DOHH2 (cell line): ENCODE results near the gene CFAP61.

Experiments
- H3F3A ChIP-seq: fragments of 200-600 bp; sonication (generic), shearing (Covaris generic); 2 replicates; pipeline ENCODE4 v1.6.0; 2016; ENCODE audit warnings: antibody characterized with exemption, mild to moderate bottlenecking; ENCODE audit not compliant: control insufficient read depth, insufficient read depth
- H3K27ac ChIP-seq: fragments of 200-600 bp; sonication (generic); 2 replicates; pipeline ENCODE4 v1.5.1; 2014; ENCODE audit warnings: low read depth, mild to moderate bottlenecking, low read length, moderate library complexity
- H3K27me3 ChIP-seq: fragments of 200-600 bp; sonication (generic); 2 replicates; pipeline ENCODE4 v1.6.1; 2014; ENCODE audit warnings: mild to moderate bottlenecking, low read length, mixed read lengths; ENCODE audit not compliant: control insufficient read depth
- H3K36me3 ChIP-seq: fragments of 200-600 bp; sonication (generic); 2 replicates; pipeline ENCODE4 v1.6.1; 2014; ENCODE audit warnings: mild to moderate bottlenecking, low read length, moderate library complexity, mixed read lengths; ENCODE audit not compliant: control insufficient read depth
- H3K4me1 ChIP-seq: fragments of 200-600 bp; sonication (generic); 2 replicates; pipeline ENCODE4 v1.6.1; 2014; ENCODE audit warnings: mild to moderate bottlenecking, low read length, mixed read lengths; ENCODE audit not compliant: control insufficient read depth
- H3K4me2 ChIP-seq: fragments of 200-600 bp; sonication (generic); 2 replicates; pipeline ENCODE4 v1.6.0; 2014; ENCODE audit warnings: mild to moderate bottlenecking, low read length, moderate library complexity
- H3K4me3 ChIP-seq: fragments of 200-600 bp; sonication (generic); 2 replicates; pipeline ENCODE4 v1.5.1; 2014; ENCODE audit warnings: mild to moderate bottlenecking, low read length, mixed read lengths
- H3K79me2 ChIP-seq: fragments of 200-600 bp; sonication (generic); 2 replicates; pipeline ENCODE4 v1.6.1; 2014; ENCODE audit warnings: mild to moderate bottlenecking, low read length, mixed read lengths; ENCODE audit not compliant: control insufficient read depth
- H3K9me2 ChIP-seq: fragments of 200-600 bp; sonication (generic); replicated peaks from 2 replicates; pipeline ENCODE4 v1.6.1; 2014; ENCODE audit warnings: mild to moderate bottlenecking, low read length, mixed read lengths; ENCODE audit not compliant: control insufficient read depth
- H3K9me3 ChIP-seq: fragments of 200-600 bp; sonication (generic); 2 replicates; pipeline ENCODE4 v1.6.1; 2014; ENCODE audit warnings: antibody characterized with exemption, low read length, mixed read lengths; ENCODE audit not compliant: control insufficient read depth, insufficient read depth
- H4K20me1 ChIP-seq: fragments of 200-600 bp; sonication (generic); 2 replicates; pipeline ENCODE4 v1.6.0; 2014; ENCODE audit warnings: low read depth, mild to moderate bottlenecking, antibody characterized with exemption, low read length, moderate library complexity; ENCODE audit not compliant: control insufficient read depth, insufficient read depth
- EZH2phosphoT487 ChIP-seq: fragments of 200-600 bp; sonication (generic); IDR thresholded peaks from 2 replicates; pipeline ENCODE4 v1.6.1; 2017; ENCODE audit warnings: borderline replicate concordance, mild to moderate bottlenecking, antibody characterized with exemption, low read length, moderate library complexity, mixed read lengths
- TF ChIP-seq, protein P1 (sequence below): fragments of 200-600 bp; sonication (generic); IDR thresholded peaks from one replicate; pipeline ENCODE4 v1.5.1; 2014; ENCODE audit warnings: antibody characterized with exemption, mild to moderate bottlenecking, low read depth, low read length; ENCODE audit not compliant: poor library complexity, severe bottlenecking

CFAP61 gene

DNA sequence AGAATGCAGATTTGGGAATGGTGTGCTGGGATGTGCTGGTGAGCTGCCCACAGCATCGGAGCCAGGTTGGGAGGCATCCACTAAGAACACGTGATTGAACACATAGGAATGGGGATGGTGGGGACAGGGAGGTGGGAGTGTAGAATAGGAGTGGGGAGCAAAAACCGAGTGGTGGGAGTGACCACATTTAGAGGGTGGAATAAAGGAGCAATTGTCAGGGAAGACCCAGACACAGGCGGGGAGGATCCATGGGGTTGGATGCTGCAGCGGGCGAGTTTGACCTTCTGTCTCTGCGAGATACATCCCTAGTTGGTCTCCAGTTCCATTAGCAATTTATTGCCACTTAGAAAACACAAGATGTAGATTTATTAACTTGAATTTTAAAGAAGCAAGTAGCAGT, 30.5 kb upstream of the CFAP61 start:
- Histone ChIP-seq H3K79me2 (peaks cover 98% of the 10 kb centered on the region), H3K9me2 (no peaks in the 10 kb centered on the region), H3K4me1 (peaks cover 26% of the 10 kb centered on the region), H3K36me3 (peaks cover 86% of the 10 kb centered on the region), H3K9me3 (no peaks in the 10 kb centered on the region), H3K27ac (no peak overlapping the region), H3K4me3 (no peak overlapping the region), H3K4me2 (no peak overlapping the region), H4K20me1 (peaks cover 12% of the 10 kb centered on the region; the same call in 1 of the 2 replicates), H3F3A (no peaks in the 10 kb centered on the region; the same call in 1 of the 2 replicates), H3K27me3 (no peaks in the 10 kb centered on the region)
- no peak for TF ChIP-seq EZH2phosphoT487
- TF ChIP-seq, protein P1, sequence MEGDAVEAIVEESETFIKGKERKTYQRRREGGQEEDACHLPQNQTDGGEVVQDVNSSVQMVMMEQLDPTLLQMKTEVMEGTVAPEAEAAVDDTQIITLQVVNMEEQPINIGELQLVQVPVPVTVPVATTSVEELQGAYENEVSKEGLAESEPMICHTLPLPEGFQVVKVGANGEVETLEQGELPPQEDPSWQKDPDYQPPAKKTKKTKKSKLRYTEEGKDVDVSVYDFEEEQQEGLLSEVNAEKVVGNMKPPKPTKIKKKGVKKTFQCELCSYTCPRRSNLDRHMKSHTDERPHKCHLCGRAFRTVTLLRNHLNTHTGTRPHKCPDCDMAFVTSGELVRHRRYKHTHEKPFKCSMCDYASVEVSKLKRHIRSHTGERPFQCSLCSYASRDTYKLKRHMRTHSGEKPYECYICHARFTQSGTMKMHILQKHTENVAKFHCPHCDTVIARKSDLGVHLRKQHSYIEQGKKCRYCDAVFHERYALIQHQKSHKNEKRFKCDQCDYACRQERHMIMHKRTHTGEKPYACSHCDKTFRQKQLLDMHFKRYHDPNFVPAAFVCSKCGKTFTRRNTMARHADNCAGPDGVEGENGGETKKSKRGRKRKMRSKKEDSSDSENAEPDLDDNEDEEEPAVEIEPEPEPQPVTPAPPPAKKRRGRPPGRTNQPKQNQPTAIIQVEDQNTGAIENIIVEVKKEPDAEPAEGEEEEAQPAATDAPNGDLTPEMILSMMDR = no peak

DNA sequence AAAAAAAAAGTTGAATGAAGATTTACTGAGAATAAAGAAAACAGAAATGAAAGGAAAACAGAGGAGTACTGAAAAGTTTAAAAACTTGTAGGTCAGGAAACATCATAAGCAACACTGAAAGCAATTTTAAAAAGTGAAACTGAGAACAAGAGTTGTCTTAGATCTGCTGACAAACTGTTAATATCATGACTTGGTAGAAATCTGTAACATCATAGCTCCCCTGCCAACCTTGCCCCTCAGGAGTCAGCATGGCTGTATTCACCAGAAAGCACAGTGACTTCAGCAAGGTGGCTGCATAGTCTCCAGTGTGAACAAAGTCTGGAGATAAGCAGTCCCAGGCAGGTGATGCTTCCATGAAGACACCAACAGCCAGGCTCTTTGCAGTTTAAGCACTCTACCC, 29.8 kb upstream of the CFAP61 start:
- Histone ChIP-seq H3K4me1 (peaks cover 25% of the 10 kb centered on the region), H3K27ac (no peak overlapping the region), H3K79me2 (peaks cover 99% of the 10 kb centered on the region), H3K4me2 (no peak overlapping the region), H3F3A (no peaks in the 10 kb centered on the region; the same call in 1 of the 2 replicates), H4K20me1 (peaks cover 12% of the 10 kb centered on the region; the same call in 1 of the 2 replicates), H3K36me3 (peaks cover 90% of the 10 kb centered on the region), H3K27me3 (no peaks in the 10 kb centered on the region), H3K9me2 (no peaks in the 10 kb centered on the region), H3K9me3 (no peaks in the 10 kb centered on the region), H3K4me3 (no peak overlapping the region)
- no peak for TF ChIP-seq EZH2phosphoT487
- TF ChIP-seq, protein P1 = no peak

DNA sequence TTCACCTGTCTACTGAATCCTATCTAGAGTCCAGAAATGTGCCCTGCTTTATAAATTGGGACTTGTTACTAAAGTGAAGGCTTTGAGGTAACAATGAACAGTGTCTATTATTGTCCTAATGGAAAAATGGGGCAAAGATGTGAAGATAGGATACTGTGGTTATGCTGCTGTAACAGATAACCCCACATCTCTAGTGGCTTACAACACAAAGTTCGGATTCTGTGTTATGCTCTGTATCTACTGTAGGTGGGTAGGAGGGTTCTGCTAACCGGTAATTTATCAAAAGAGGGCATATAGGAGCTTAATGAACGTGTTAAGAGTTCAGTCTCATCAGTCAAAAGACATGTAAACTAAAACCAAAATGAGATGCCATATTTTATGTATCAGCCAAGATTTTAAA, 28.9 kb upstream of the CFAP61 start:
- Histone ChIP-seq H3K4me2 (no peak overlapping the region), H3K4me1 (peaks cover 20% of the 10 kb centered on the region), H3K27ac (no peak overlapping the region), H3K79me2 (peaks cover 97% of the 10 kb centered on the region), H3K27me3 (no peaks in the 10 kb centered on the region), H3K9me2 (no peaks in the 10 kb centered on the region), H3K9me3 (no peaks in the 10 kb centered on the region), H3K36me3 (peaks cover 92% of the 10 kb centered on the region), H3K4me3 (no peak overlapping the region), H3F3A (no peaks in the 10 kb centered on the region; the same call in 1 of the 2 replicates), H4K20me1 (peaks cover 12% of the 10 kb centered on the region; the same call in 1 of the 2 replicates)
- no peak for TF ChIP-seq EZH2phosphoT487
- TF ChIP-seq, protein P1 = no peak
